Aortic smooth muscle cell (primary cell): ENCODE data around the gene GTF2H2C. TPM values are rescaled to one million over a fixed set of nuclear protein-coding genes. Genes with fewer than 3 reads are reported as not detected.

ENCODE experiments used
- total RNA-seq: library from RNA; depleted of rRNA; stranded (reverse); fragments of >200 nt; gene quantifications from 2 replicates; pipeline ENCODE4 v1.2.3, GENCODE V29; 2014

GTF2H2C gene
- total RNA-seq = 37.6 and 42.5 TPM in 2 replicates

DNA sequence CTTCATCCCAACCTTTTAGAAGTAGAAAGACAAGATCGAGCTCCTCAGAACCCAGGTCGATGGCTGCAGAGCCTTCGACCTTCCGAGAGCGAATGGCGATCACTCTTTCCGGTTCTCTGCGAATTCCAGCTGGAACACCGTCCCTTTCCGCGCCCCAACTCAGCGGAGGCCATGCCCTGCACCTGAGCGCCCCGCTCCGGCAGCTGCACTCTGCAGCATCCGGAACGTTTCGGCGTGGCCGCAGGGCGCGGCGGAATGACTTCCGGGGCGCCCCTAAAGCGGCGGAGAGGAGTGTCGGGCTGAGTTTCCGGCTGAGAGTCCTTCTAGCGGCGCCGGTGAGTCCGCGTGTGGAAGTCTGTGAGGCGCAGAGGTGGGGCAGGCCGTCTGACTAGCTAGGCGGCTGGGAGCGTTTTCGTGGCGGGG, at the start of gene GTF2H2C:
Gene GTF2H2C, plus strand, starts transcription at position 284 of the 423 bp plus-strand sequence. CDS start 4,942 bp downstream, outside the sequence.

Other genes starting within 250 kb of the GTF2H2C start
- gene CCDC125, start 227.4 kb upstream of the GTF2H2C start, total RNA-seq = 3.4 and 4.8 TPM in 2 replicates
- 43.3 and 54.7 TPM in 2 replicates for gene AK6, start 190.7 kb upstream of the GTF2H2C start, total RNA-seq
- gene TAF9, start 190.7 kb upstream of the GTF2H2C start, total RNA-seq = 78.1 and 87.4 TPM in 2 replicates
- 16.0 and 16.8 TPM in 2 replicates for gene RAD17, start 190.4 kb upstream of the GTF2H2C start, total RNA-seq
- gene MARVELD2, start 145.1 kb upstream of the GTF2H2C start, total RNA-seq = 1.3 and 1.9 TPM in 2 replicates
- 0.66 and 1.1 TPM in 2 replicates for gene OCLN, start 67.4 kb upstream of the GTF2H2C start, total RNA-seq